Heart left ventricle (tissue), 16 donors: ENCODE data around the gene ZNF593OS. TPM values are rescaled to one million over a fixed set of nuclear protein-coding genes. Genes with fewer than 3 reads are reported as not detected.

ENCODE experiments used
- ATAC-seq, 4 donors: fragments of 200-7000 bp; cut with Tn5 transposase; one replicate each; pipeline ENCODE4 v1.9.1; 2020 to 2022; ENCODE audit warnings: moderate library complexity in 4 of 4, mild to moderate bottlenecking in 3 of 4, moderate number of reproducible peaks in 1 of 4
- DNase-seq, 5 donors: peaks; one replicate each; pipeline ENCODE4 v3.0.0-alpha.2; 2020
- H3K27ac ChIP-seq, 12 donors: fragments of 200-600 bp; sonication (generic) in 4 of 12; one replicate each; pipeline versions ENCODE4 v1.5.0 to v1.8.0; 2016 to 2022; ENCODE audit warnings: mild to moderate bottlenecking in 2 of 12
- H3K27me3 ChIP-seq, 9 donors: fragments of 200-600 bp; sonication (generic) in 2 of 9; one replicate each; pipeline versions ENCODE4 v1.5.1 to v1.8.0; 2016 to 2022; ENCODE audit warnings: mild to moderate bottlenecking in 3 of 9
- H3K36me3 ChIP-seq, 9 donors: fragments of 200-600 bp; sonication (generic) in 2 of 9; one replicate each; pipeline versions ENCODE4 v1.5.0 to v1.8.0; 2018 to 2022; ENCODE audit warnings: mild to moderate bottlenecking in 2 of 9
- H3K4me1 ChIP-seq, 12 donors: fragments of 200-600 bp; sonication (generic) in 4 of 12; one replicate each; pipeline versions ENCODE4 v1.5.0 to v1.8.0; 2016 to 2022; ENCODE audit warnings: mild to moderate bottlenecking in 3 of 12
- H3K4me3 ChIP-seq, 12 donors: fragments of 200-600 bp; sonication (generic) in 4 of 12; one replicate each; pipeline versions ENCODE4 v1.5.0 to v1.8.0; 2017 to 2022; ENCODE audit warnings: mild to moderate bottlenecking in 9 of 12, moderate library complexity in 4 of 12
- H3K9me3 ChIP-seq, 12 donors: fragments of 200-600 bp; sonication (generic) in 4 of 12; one replicate each; pipeline versions ENCODE4 v1.5.0 to v1.8.0; 2016 to 2022; ENCODE audit warnings: mild to moderate bottlenecking in 1 of 12
- POLR2A ChIP-seq, 2 donors: fragments of 450-650 bp; IDR thresholded peaks; one replicate each; pipeline ENCODE4 v1.6.1; 2017; ENCODE audit warnings: antibody characterized with exemption in 2 of 2, mild to moderate bottlenecking in 2 of 2, moderate library complexity in 2 of 2
- WGBS, 4 donors: extraction: QIAGEN DNeasy Blood & Tissue Kit in 2 of 4; methylation state at CpG; one replicate each; pipeline versions ENCODE4 v1.1.5 to v1.1.7; 2013 to 2018; 5-methylcytosine and 5-hydroxymethylcytosine counted together
- intact Hi-C, 10 donors: fragments of 100-400 bp; cut with DNase I; formaldehyde crosslinking; loops; one replicate each; pipeline versions ENCODE4 v1.11.1 to v1.14.2; 2022
- polyA plus RNA-seq, 2 donors: library from polyadenylated mRNA; stranded (reverse); fragments of 200-250 nt; gene quantifications; one replicate each; pipeline ENCODE4 v1.2.3, GENCODE V29; 2013
- total RNA-seq, 9 donors: library from RNA; depleted of rRNA in 2 of 9; stranded (reverse); fragments of >200 nt in 2 of 9; fragmentation: NEBNext Ultra II Directional in 3 of 9; extraction: Animal tissue kit (Norgen Biotek cat#: 25700) in 3 of 9; gene quantifications; one replicate each; pipeline versions ENCODE4 v1.1.0 to v1.2.4, GENCODE V29; 2016 to 2023
- TF ChIP-seq, protein P1 (sequence below), 12 donors: fragments of 200-600 bp; sonication (generic) in 4 of 12; IDR thresholded peaks; one replicate each; pipeline versions ENCODE4 v1.5.0 to v1.8.0; 2018 to 2022; ENCODE audit warnings: antibody characterized with exemption in 12 of 12, mild to moderate bottlenecking in 5 of 12
- donor health status: ischemic (EF 13 %, LVEDD 7.1; RV severe dilation, severe dysfunction).
- donor health status: healthy with polysubstance abuse.
- donor health status: DM: no; HTN: yes; CAD: no.
- donor health status: DM: no; HTN: no; CAD: no.
- donor health status: ischemic (EF 25% LVEDD 6.9; RV normal size, moderate dysfunction).
- donor health status: ischemic (EF 25% LVEDD 5.7; RV mildly dilated, moderate dysfunction).
- donor health status: healthy.
- donor health status: DM: yes; HTN: yes; CAD: no.
- donor health status: ischemic (EF 35%, LVEDD 5.7; RV mildly dilated, moderate dysfunction).
- donor health status: nonischemic (EF 11% LVEDD 7.7; RV severe dilation, severe dysfunction).
- donor health status: DM: yes; HTN: yes; CAD: no.
- donor health status: PGD.
- donor health status: ischemic (EF 29% LVEDD 5.4; RV normal size, mild dysfunction).
- donor health status: nonischemic (EF 23%, LVEDD 6.1; RV moderate dilation, normal function).

Gene ZNF593OS
- total and polyA plus RNA-seq, 11 donors = not detected

- Histone ChIP-seq H3K4me1 (no peaks in the 10 kb centered on the region), H3K27ac (no peak overlapping the region), H3K4me3 (no peak overlapping the region), H3K27me3 (no peaks in the 10 kb centered on the region), H3K9me3 (no peaks in the 10 kb centered on the region), H3K36me3 (no peaks in the 10 kb centered on the region)
- intact Hi-C loops = no loop called here
- no peak for DNase-seq
- TF ChIP-seq, protein P1, sequence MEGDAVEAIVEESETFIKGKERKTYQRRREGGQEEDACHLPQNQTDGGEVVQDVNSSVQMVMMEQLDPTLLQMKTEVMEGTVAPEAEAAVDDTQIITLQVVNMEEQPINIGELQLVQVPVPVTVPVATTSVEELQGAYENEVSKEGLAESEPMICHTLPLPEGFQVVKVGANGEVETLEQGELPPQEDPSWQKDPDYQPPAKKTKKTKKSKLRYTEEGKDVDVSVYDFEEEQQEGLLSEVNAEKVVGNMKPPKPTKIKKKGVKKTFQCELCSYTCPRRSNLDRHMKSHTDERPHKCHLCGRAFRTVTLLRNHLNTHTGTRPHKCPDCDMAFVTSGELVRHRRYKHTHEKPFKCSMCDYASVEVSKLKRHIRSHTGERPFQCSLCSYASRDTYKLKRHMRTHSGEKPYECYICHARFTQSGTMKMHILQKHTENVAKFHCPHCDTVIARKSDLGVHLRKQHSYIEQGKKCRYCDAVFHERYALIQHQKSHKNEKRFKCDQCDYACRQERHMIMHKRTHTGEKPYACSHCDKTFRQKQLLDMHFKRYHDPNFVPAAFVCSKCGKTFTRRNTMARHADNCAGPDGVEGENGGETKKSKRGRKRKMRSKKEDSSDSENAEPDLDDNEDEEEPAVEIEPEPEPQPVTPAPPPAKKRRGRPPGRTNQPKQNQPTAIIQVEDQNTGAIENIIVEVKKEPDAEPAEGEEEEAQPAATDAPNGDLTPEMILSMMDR (IDR thresholded peaks at IDR 0.05) = no peak
- no peak for TF ChIP-seq POLR2A (IDR thresholded peaks at IDR 0.05)
- WGBS, 4 donors = 63 to 96% (median 80%) methylated on average over 3 of the region's 3 CpGs
- ATAC-seq = no peak
Measured at GRCh38 chr1:26195805-26196204, 24.2 kb upstream of the ZNF593OS start.

DNA sequence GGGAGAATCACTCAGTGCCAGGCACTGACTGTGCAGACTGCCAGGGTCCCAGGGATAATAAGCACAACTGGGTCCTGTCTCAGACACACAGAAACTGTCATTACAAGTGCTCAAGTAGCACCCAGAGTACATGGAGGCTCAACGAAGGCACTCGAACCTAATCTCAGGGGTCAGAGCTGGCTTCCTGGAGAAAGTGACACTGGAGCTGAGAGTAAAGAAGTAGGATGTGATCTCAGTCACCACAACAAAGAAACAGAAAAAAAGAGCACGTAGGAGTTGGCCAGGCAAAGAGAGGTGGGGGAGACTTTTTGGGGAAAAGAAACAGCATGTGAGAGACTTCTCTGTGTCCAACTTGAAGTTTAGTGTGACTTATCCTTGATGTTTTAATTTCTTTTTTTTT, 20.1 kb upstream of the ZNF593OS start:
- TF ChIP-seq, protein P1 (IDR thresholded peaks at IDR 0.05) = no peak
- no peak for DNase-seq
- no peaks in the 10 kb centered on the region for H3K4me1 ChIP-seq
- 14 to 17% (median 16%) methylated on average over 3 of the region's 3 CpGs for WGBS, 4 donors
- H3K4me3 ChIP-seq = no peak overlapping the region
- H3K9me3 ChIP-seq = no peaks in the 10 kb centered on the region
- H3K27me3 ChIP-seq = no peaks in the 10 kb centered on the region
- H3K36me3 ChIP-seq = no peaks in the 10 kb centered on the region
- H3K27ac ChIP-seq = no peak overlapping the region
- peak in 1 of 4 donors; percentile 30 for ATAC-seq
- intact Hi-C loops = no loop called here

DNA sequence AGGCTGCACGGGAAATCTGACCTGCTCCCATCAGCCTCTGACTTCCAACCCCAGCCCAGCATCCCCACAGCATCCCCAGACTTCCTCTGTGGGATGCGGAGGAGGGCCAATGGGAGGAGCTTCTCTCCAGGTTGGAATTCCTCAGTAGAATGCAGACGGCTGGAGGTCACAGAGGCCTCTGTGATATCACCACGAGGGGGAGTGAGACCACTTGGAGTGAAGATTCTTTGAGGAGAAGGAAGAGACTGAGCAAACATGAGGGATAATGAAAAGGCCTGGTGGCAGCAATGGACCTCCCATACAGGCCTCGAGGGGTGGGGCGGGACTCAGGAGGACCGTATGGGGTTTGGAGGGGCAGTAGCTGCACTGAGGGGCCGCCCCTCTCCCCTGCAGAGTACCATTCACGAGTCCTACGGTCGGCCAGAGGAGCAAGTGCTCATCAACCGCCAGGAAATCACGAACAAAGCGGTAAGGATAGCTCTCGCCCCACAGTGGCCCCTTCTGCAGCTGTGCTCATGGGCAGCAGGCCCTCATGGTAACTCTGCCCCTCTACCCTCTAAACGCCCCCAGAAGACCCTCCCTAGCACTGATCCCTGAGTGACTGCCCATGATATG, 18.8 kb upstream of the ZNF593OS start, which contains the start of gene CATSPER4:
CATSPER4 (plus strand) TSS at position 230 of the 615 bp plus-strand sequence; CDS start at position 256, 26 bp downstream.
- intact Hi-C loops = no loop called here
- TF ChIP-seq, protein P1 (IDR thresholded peaks at IDR 0.05) = peak in 4 of 12 donors; percentile 6 to 19 (median 12)
- TF ChIP-seq POLR2A (IDR thresholded peaks at IDR 0.05) = no peak
- H3K4me3 ChIP-seq = no peak within 1 kb of the TSS
- 49 to 59% (median 53%) methylated on average over 16 of the region's 16 CpGs for WGBS, 4 donors
- DNase-seq (no peak), ATAC-seq (peak in 1 of 4 donors; percentile 26)
- no peaks in the 10 kb centered on the region for H3K9me3 ChIP-seq
- no peaks in the 10 kb centered on the region for H3K36me3 ChIP-seq
- H3K27ac ChIP-seq = no peak within 1 kb of the TSS
- no peaks in the 10 kb centered on the region for H3K27me3 ChIP-seq
- H3K4me1 ChIP-seq = no peaks in the 10 kb centered on the region

DNA sequence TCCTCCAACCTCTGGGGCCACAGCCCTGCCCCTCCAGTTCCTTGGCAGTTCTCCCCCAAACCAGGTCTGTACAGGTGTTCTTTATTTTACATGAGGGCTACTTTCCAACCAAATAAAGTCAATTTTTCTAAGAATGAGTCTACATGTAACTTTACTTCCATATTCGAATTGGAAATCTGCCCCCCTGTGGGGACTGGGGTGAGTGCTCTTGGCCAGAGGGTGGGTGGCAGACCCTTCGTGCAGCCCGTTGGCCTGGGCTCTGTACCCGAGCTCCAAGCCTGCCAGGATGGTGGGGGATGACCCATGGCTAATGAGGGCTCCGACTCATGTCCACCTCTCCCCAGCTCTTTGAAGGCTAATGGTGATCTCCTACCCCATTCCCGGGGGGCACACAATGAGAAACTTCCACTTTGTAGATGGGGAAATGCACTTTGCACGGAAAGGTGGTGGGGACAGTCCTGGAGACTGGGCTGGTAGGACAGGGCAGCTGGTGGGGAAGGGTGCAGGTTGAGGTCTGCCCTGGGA, 18.2 kb upstream of the ZNF593OS start:
- no peaks in the 10 kb centered on the region for H3K9me3 ChIP-seq
- H3K4me3 ChIP-seq = no peak overlapping the region
- 86 to 88% (median 87%) methylated on average over 7 of the region's 7 CpGs for WGBS, 4 donors
- H3K4me1 ChIP-seq = no peaks in the 10 kb centered on the region
- no peaks in the 10 kb centered on the region for H3K27me3 ChIP-seq
- H3K36me3 ChIP-seq = no peaks in the 10 kb centered on the region
- ATAC-seq (no peak), DNase-seq (no peak)
- no peak overlapping the region for H3K27ac ChIP-seq
- TF ChIP-seq, protein P1 (IDR thresholded peaks at IDR 0.05) = no peak
- no peak for TF ChIP-seq POLR2A (IDR thresholded peaks at IDR 0.05)
- intact Hi-C loops = loop anchor here in 1 of 10 donors (10.0 kb wide), 1 partner anchor 135 kb away; no protein-coding TSS in a partner anchor
